ENCODE results near the gene WBP2.
"Not testable (repeated sequence)": the region's sequence is repeated elsewhere in the genome, so short reads cannot be mapped to it uniquely, and the experiment has no call there.

DNA sequence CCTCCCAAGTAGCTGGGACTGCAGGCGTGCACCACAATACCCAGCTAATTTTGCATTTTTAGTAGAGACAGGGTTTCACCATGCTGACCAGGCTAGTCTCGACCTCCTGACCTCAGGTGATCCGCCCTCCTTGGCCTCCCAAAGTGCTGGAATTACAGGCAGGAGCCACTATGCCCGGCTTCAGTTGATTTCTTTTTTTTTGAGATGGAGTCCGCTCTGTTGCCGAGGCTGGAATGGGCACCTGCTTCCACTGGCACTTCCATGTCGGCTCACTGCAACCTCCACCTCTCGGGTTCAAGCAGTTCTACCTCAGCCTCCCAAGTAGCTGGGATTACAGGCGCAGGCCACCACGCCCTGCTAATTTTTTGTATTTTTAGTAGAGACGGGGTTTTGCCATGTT, 44.4 kb downstream of the WBP2 start:
- TF ChIP-seq POLR2A, POLR2AphosphoS5 (IDR thresholded peaks at IDR 0.05): not testable (repeated sequence)
- TF ChIP-seq, protein P1, sequence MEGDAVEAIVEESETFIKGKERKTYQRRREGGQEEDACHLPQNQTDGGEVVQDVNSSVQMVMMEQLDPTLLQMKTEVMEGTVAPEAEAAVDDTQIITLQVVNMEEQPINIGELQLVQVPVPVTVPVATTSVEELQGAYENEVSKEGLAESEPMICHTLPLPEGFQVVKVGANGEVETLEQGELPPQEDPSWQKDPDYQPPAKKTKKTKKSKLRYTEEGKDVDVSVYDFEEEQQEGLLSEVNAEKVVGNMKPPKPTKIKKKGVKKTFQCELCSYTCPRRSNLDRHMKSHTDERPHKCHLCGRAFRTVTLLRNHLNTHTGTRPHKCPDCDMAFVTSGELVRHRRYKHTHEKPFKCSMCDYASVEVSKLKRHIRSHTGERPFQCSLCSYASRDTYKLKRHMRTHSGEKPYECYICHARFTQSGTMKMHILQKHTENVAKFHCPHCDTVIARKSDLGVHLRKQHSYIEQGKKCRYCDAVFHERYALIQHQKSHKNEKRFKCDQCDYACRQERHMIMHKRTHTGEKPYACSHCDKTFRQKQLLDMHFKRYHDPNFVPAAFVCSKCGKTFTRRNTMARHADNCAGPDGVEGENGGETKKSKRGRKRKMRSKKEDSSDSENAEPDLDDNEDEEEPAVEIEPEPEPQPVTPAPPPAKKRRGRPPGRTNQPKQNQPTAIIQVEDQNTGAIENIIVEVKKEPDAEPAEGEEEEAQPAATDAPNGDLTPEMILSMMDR (IDR thresholded peaks at IDR 0.05), result not testable (repeated sequence)

All from breast epithelium (tissue), 3 donors.